T-helper 9 cell (primary cell): Measurements from ENCODE around the gene CLOCK.

Experiments
- DNase-seq: peaks from one replicate; pipeline ENCODE4 v3.0.0-alpha.2; 2020

Gene CLOCK

DNA sequence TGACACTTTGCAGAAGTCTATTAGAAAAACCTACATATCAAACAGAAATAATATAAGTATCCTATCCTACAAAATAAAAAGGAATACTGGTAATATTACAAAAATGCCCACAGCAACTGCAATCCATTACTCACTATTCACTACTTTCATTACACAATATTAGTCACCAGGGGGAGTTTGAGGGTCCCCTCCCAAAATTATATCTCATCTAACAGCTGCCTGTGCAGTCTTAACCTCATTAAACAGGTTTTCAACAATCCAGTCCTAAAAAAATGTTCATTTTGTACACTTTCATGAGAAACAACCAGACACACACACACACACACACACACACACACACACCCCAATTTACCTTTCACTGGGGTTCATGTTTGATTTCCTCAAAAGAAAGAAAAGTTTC lies 2.9 kb downstream of the CLOCK start:
- no peak for DNase-seq

DNA sequence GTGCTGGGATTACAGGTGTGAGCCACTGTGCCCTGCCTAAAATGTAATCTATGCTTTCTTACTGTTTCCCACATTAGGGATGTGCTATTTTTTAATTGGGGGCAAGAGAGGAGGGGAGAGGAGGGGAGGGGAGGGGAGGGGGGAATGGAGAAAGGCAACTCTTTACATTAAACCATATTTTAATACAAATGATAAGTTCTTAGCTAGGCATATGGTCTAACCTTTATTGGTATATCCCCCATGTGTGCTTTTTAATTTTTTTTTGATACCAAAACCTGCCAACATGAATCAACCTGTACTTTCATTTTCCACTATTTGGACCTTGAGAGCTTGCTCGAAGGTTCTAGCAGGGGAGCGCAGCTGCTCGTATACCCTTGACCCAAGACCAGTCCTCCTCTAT lies 6.4 kb downstream of the CLOCK start:
- no peak for DNase-seq

DNA sequence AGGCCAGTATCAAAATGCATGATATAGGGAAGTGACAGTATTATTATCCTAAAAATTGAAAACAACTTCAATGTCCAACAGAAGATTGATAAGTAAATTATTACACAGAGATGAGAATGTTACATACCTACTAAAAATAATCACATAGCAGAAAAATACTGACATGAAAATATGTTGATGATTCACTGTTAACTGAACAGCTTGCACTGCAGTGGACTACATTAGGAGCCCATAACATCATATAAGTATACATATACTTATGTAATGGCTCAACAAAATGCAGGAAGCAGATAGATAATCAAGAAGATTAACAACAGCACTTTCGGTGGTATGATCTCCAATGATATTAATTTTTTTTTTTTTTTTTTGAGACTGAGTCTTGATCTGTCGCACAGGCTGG lies 7.1 kb downstream of the CLOCK start:
- no peak for DNase-seq

GRCh38 chr4:55538531-55538930 lies 8.2 kb downstream of the CLOCK start:
- DNase-seq, result no peak

GRCh38 chr4:55534306-55534705 lies 12.4 kb downstream of the CLOCK start:
- no peak for DNase-seq

GRCh38 chr4:55530691-55531090 lies 16.0 kb downstream of the CLOCK start:
- DNase-seq, result no peak

DNA sequence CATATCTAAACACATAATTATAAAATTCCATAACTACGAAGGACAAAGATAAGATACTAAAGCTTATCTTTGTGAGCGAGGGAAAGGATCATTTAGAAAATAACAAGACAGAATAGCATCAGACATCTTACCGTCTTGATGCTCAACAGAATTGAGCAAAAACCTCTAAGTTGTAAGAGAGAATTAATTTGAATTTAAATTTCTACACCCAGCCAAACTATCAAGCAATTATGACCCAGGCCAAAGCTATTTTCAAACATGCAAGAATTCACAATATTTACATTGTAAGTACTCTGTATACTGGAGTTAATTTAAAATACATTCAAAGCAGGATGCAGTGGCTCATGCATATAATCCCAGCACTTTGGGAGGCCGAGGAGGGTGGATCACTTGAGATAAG lies 16.5 kb downstream of the CLOCK start:
- DNase-seq, result no peak

GRCh38 chr4:55528491-55528890 lies 18.2 kb downstream of the CLOCK start:
- no peak for DNase-seq

- no peak for DNase-seq
These were observed 21.7 kb downstream of the CLOCK start for GRCh38 chr4:55524844-55525571.

DNA sequence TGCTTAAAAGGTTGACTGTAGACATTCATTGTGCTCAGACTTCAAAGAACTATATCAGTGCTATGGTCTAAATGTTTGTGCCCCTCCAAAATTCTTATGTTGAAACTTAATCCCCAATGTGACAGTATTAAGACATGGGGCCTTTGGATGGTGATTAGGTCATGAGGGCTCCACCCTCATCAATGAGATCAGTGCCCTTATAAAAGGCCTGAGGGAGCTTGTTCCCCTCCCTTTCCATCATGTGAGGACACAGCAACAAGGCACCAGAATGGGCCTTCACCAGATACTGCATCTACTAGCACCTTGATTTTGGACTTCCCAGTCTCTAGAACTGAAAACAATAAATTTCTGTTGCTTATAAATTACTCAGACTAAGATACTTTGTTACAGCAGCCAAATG lies 28.3 kb downstream of the CLOCK start:
- DNase-seq, result no peak

GRCh38 chr4:55517526-55518229 lies 29.0 kb downstream of the CLOCK start:
- DNase-seq, result no peak

DNA sequence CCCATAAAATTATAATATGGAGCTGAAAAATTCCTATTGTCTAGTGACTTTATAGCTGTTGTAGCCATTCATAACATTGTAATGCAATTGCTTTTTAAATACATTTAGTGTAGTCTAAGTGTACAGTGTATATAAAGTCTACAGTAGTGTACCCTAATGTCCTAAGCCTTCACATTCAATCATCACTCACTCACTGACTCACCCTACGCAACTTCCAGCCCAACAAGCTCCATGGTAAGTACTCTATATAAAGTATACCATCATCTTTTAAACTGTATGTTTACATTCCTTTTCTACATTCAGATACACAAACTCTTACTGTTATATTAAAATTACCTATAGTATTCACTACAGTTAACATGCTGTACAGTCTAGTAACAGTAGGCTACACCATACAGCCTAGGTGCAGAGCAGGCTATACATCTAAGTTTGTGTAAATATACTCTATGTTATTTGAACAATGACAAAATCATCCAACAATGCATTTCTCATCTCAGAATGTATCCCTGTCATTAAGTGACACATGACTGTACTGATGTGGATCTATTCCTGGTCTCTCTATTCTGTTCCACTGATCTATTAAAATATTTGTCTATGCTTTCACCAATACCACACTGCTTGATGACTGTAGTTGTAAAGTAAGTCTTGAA lies 33.7 kb downstream of the CLOCK start:
- DNase-seq, result no peak

- DNase-seq, result no peak
These were observed 34.6 kb downstream of the CLOCK start for GRCh38 chr4:55512077-55512476.

- no peak for DNase-seq
These were observed 36.0 kb downstream of the CLOCK start for GRCh38 chr4:55510685-55511084.

- DNase-seq, result no peak
These were observed 37.4 kb downstream of the CLOCK start for GRCh38 chr4:55509266-55509665.

DNA sequence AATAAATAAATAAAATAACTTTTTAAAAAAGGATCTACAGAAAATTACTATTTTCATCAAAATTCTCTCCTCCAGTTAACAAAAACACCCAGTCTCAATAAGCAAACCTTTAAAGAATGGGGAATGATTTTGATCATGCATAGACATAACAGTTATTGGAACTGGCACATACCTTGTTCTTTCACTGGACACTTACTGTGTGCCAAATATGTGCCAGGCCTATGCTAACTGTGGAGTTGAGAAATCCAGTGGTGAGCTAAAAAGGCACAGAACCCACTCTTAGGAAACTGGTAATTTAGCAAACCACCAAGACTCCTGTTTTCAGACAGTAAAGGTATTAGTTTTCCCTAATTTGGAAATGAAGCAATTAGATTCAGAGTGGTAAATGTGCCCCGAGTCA lies 39.1 kb downstream of the CLOCK start:
- no peak for DNase-seq

DNA sequence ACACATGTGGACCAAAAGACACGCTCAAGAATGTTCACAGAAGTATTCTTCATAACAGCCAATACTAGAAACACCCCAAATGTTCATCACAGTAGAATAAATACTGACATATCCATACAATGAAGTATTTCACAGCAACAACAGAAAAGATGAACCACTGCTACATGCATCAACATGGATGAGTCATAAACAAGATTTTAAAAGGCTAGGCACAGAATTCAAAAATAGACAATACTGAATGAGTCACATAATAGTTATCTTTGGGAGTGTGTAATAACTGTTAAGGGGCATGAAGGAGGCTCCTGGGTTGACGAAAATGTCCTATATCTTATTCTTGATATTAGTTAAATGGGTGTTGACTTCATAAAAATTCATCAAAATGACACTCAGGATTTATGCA lies 43.5 kb downstream of the CLOCK start:
- DNase-seq, result no peak

GRCh38 chr4:55500072-55500471 lies 46.6 kb downstream of the CLOCK start:
- DNase-seq, result no peak

DNA sequence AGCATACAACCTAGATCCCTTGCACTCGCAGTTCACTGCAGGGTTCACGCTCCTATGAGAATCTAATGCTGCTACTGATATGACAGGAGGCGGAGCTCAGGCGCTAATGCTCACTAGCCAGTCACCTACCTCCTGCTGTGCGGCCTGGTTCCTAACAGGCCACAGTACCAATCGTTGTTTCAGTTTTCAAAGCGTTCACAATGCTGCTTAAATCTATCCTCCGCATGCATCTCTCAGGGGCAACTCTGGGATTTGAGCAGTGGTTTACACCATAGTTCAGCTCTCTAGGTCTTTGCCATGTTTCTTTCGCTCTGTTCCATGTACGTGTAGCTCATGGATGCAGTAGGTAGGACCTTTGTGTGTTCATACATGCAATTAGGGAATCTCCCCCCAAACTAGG lies 47.2 kb downstream of the CLOCK start:
- no peak for DNase-seq

DNA sequence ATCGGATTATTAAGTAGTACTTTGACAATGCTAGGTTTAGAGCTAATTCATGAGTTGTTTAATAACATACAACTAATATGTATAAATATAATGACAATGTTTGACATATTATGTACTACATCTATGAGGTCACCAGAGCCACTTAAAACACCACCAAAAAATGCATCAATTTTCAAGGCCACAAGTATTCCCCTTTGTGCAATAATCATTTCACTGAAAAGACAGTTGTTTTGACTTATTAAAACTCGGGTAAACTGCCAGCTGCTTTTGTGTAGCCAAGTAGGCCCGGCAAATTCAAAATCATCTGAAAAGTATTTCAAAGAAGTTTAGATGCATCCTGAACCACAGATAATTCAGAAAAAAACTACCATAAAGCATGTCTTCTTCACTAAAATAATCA lies 48.7 kb downstream of the CLOCK start:
- no peak for DNase-seq

DNA sequence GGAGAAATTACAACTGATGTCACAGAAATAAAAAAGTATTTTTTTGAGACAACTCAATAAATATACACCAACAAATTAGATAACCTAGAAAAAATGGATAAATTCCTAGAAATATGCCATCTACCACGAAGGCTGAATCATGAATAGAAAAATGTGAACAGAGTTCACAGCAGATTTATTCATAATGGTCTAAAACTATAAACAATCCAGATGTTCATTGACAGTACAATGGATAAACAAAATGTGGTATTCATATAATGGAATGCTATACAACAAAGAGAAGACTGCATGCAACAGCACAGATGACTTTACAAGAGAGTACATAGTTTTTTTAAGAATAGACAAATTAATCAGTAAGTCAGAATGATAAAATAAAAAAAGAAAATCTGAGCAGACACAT lies 55.2 kb downstream of the CLOCK start:
- DNase-seq, result no peak

- DNase-seq, result no peak
These were observed 58.0 kb downstream of the CLOCK start for GRCh38 chr4:55488716-55489115.

DNA sequence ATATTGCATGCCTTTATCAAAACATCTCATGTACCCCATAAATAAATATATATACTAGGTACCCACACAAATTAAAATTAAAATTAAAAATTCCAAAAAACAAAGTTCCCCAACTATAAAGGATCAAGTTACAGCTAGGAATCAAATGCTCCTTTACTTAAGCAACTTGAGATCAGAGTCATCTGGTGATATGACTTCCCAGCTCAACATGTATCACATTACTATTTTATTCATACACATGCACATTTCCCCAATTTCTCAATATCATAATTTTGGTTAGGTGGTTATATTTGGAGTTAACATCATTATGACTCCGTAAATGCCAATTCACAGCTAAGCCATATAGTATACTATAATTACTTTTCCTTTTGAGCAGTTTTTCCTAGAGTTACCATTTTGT lies 60.9 kb downstream of the CLOCK start:
- no peak for DNase-seq

GRCh38 chr4:55483315-55483714 lies 63.4 kb downstream of the CLOCK start:
- DNase-seq, result no peak
